CD4-positive, alpha-beta memory T cell (primary cell): ENCODE measurements around the gene SULT6B1. TPM values are rescaled to one million over a fixed set of nuclear protein-coding genes. Genes with fewer than 3 reads are reported as not detected.

Experiments
- CTCF ChIA-PET: fragments of 350-600 bp; sonication (Branson Sonifier 250); formaldehyde crosslinking; loops from one replicate; lab custom pipeline; 2021; ENCODE audit warnings: inconsistent platforms; ENCODE audit not compliant: partially characterized antibody; lab: Charles Lee
- POLR2A ChIA-PET: fragments of 350-600 bp; sonication (Branson Sonifier 250); formaldehyde crosslinking; loops from one replicate; lab custom pipeline; 2021; ENCODE audit not compliant: partially characterized antibody; lab: Charles Lee
- DNase-seq, 5 donors: peaks; one replicate each; pipeline versions ENCODE4 v3.0.0 to v3.0.0-alpha.2; 2020 to 2022; ENCODE audit warnings: mixed read lengths in 1 of 5
- H3K27ac ChIP-seq: one replicate; pipeline ENCODE4 v1.7.0; 2013; ENCODE audit warnings: low read depth, low read length
- H3K27me3 ChIP-seq: 2 replicates; pipeline ENCODE4 v1.7.0; 2013; ENCODE audit warnings: mild to moderate bottlenecking, low read length, moderate library complexity; ENCODE audit not compliant: insufficient read depth
- H3K36me3 ChIP-seq: 2 replicates; pipeline ENCODE4 v1.7.0; 2013; ENCODE audit warnings: mild to moderate bottlenecking, low read length, moderate library complexity; ENCODE audit not compliant: insufficient read depth
- H3K4me1 ChIP-seq: 2 replicates; pipeline ENCODE4 v1.7.0; 2013; ENCODE audit warnings: mild to moderate bottlenecking, low read length, moderate library complexity; ENCODE audit not compliant: insufficient read depth
- H3K4me3 ChIP-seq, 2 donors: one replicate each; pipeline ENCODE4 v1.7.0; 2013; ENCODE audit warnings: low read length in 2 of 2, mild to moderate bottlenecking in 1 of 2
- H3K9me3 ChIP-seq, 2 donors: one replicate each; pipeline ENCODE4 v1.7.0; 2013; ENCODE audit warnings: low read length in 2 of 2, control low read depth in 1 of 2; ENCODE audit not compliant: control insufficient read depth in 1 of 2
- H3K27ac Mint-ChIP-seq, 7 donors: one replicate each; pipeline ENCODE4 v1.8.0; 2020 to 2021; ENCODE audit warnings: mixed read lengths in 7 of 7, mild to moderate bottlenecking in 6 of 7, inconsistent platforms in 3 of 7, moderate library complexity in 3 of 7
- H3K27me3 Mint-ChIP-seq, 2 donors: one replicate each; pipeline ENCODE4 v1.8.0; 2020 to 2021; ENCODE audit warnings: mixed read lengths in 2 of 2
- H3K36me3 Mint-ChIP-seq, 2 donors: one replicate each; pipeline ENCODE4 v1.8.0; 2020 to 2021; ENCODE audit warnings: mixed read lengths in 2 of 2, inconsistent platforms in 1 of 2, mild to moderate bottlenecking in 1 of 2
- H3K4me1 Mint-ChIP-seq, 4 donors: one replicate each; pipeline ENCODE4 v1.8.0; 2020 to 2021; ENCODE audit warnings: mixed read lengths in 4 of 4, mild to moderate bottlenecking in 1 of 4
- H3K4me3 Mint-ChIP-seq, 8 donors: one replicate each; pipeline ENCODE4 v1.8.0; 2020 to 2021; ENCODE audit warnings: mixed read lengths in 8 of 8, mild to moderate bottlenecking in 7 of 8, moderate library complexity in 6 of 8, inconsistent platforms in 3 of 8
- H3K9me3 Mint-ChIP-seq, 8 donors: one replicate each; pipeline ENCODE4 v1.8.0; 2020 to 2021; ENCODE audit warnings: mixed read lengths in 8 of 8, mild to moderate bottlenecking in 5 of 8, inconsistent platforms in 3 of 8, moderate library complexity in 1 of 8
- intact Hi-C: fragments of 100-400 bp; cut with micrococcal nuclease; formaldehyde crosslinking; loops from one replicate; pipeline ENCODE4 v1.15.1; 2023
- polyA plus RNA-seq, 2 donors: library from polyadenylated mRNA; unstranded; fragments of 300-500 nt; fragmentation: Illumina TruSeq; gene quantifications; one replicate each; pipeline ENCODE4 v1.2.3, GENCODE V29; 2021
- total RNA-seq, 2 experiments: library from RNA; stranded (reverse); gene quantifications; one replicate each; pipeline ENCODE4 v1.2.3, GENCODE V29; 2021

The SULT6B1 gene
- total and polyA plus RNA-seq, 4 experiments from 2014 or later: not detected

GRCh38 chr2:37189452-37190153 is 1.1 kb upstream of the SULT6B1 start:
- Mint-ChIP-seq H3K9me3 (no peaks in the 10 kb centered on the region), H3K27me3 (peaks cover 7 to 9% of the 10 kb centered on the region in 2 donors), H3K36me3 (no peaks in the 10 kb centered on the region), H3K27ac (no peak overlapping the region), H3K4me3 (no peak overlapping the region), H3K4me1 (no peaks in the 10 kb centered on the region)
- ChIA-PET CTCF (interaction anchor here (0.9 to 1.6 kb wide), 2 partner anchors 8 to 21 kb away, joined by 3 read pairs; no protein-coding TSS in a partner anchor), POLR2A (no interaction called here)
- intact Hi-C loops: no loop called here
- Histone ChIP-seq H3K4me3 (no peak overlapping the region), H3K4me1 (no peaks in the 10 kb centered on the region), H3K9me3 (no peaks in the 10 kb centered on the region), H3K27me3 (no peaks in the 10 kb centered on the region), H3K27ac (no peak overlapping the region), H3K36me3 (no peaks in the 10 kb centered on the region)
- DNase-seq: no peak

DNA sequence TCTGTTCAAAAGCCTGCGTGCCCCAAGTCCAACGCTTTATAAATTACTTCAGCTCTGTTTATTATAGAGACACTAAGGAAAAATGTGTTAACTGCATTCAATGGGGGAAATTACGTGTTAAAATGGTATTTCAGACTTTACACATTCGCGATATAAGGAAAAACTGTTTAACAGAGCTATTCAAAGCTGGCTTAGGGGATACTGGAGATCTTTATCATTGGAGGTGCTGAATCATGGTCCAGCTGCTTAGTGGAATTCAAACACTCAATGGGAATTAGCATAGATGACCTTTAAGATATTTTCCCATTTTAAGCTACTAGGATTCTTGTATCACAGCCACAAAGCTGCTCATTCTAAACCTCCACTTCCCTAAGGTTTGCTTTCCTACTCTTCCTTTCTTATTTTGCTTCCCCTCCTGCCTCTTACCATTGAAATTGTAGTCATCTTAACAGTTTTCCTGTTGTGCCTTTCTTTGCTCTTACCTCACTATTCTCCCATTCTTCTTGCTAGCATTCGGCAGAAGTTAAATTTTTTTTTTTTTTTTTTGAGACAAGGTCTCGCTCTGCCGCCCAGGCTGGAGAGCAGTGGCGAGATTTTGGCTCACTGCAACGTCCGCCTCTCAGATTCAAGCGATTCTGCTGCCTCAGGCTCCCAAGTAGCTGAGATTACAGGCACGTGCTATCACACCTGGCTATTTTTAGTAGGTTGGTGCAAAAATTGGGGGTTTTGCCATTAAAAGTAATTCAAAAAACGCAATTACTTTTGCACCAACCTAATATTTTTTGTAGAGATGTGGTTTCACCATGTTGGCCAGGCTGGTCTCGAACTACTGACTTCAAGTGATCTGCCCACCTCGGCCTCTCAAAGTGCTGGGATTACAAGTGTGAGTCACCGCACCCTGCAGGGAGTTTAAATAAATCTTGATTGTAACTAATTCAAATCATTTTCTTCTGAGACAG is 6.5 kb downstream of the SULT6B1 start:
- no peaks in the 10 kb centered on the region for H3K4me1 Mint-ChIP-seq

GRCh38 chr2:37180640-37181039 is 7.8 kb downstream of the SULT6B1 start:
- H3K4me1 Mint-ChIP-seq: no peaks in the 10 kb centered on the region
- Histone ChIP-seq H3K9me3 (no peaks in the 10 kb centered on the region), H3K4me3 (no peak overlapping the region), H3K27ac (no peak overlapping the region), H3K27me3 (peaks cover 5% of the 10 kb centered on the region), H3K36me3 (no peaks in the 10 kb centered on the region), H3K4me1 (no peaks in the 10 kb centered on the region)
- ChIA-PET POLR2A (no interaction called here), CTCF (interaction anchor here (1.1 to 1.9 kb wide), 2 partner anchors 12 to 697 kb away, joined by 3 to 4 read pairs; no protein-coding TSS in a partner anchor)
- H3K9me3 Mint-ChIP-seq: no peaks in the 10 kb centered on the region
- no peak overlapping the region for H3K27ac Mint-ChIP-seq
- DNase-seq: no peak
- intact Hi-C loops: no loop called here
- peaks cover 3 to 9% of the 10 kb centered on the region in 2 donors for H3K27me3 Mint-ChIP-seq
- H3K36me3 Mint-ChIP-seq: no peaks in the 10 kb centered on the region
- H3K4me3 Mint-ChIP-seq: no peak overlapping the region

More for the DNA sequence above, 6.5 kb downstream of the SULT6B1 start:
- Histone ChIP-seq H3K9me3 (no peaks in the 10 kb centered on the region), H3K4me1 (no peaks in the 10 kb centered on the region), H3K27ac (no peak overlapping the region), H3K4me3 (no peak overlapping the region), H3K36me3 (no peaks in the 10 kb centered on the region), H3K27me3 (peaks cover 5% of the 10 kb centered on the region)
- DNase-seq: no peak
- intact Hi-C loops: no loop called here
- Mint-ChIP-seq H3K9me3 (no peaks in the 10 kb centered on the region), H3K27me3 (peaks cover 11 to 14% of the 10 kb centered on the region in 2 donors), H3K36me3 (no peaks in the 10 kb centered on the region), H3K4me3 (peak overlapping the region in 1 of 8 donors; percentile 17), H3K27ac (no peak overlapping the region)
- ChIA-PET CTCF (interaction anchor here (0.6 to 1.9 kb wide), 3 partner anchors 9 to 13 kb away, joined by 3 to 4 read pairs (median 4); no protein-coding TSS in a partner anchor), POLR2A (interaction anchor here (1.0 kb wide), 1 partner anchor 9 kb away, joined by 3 read pairs; no protein-coding TSS in a partner anchor)

DNA sequence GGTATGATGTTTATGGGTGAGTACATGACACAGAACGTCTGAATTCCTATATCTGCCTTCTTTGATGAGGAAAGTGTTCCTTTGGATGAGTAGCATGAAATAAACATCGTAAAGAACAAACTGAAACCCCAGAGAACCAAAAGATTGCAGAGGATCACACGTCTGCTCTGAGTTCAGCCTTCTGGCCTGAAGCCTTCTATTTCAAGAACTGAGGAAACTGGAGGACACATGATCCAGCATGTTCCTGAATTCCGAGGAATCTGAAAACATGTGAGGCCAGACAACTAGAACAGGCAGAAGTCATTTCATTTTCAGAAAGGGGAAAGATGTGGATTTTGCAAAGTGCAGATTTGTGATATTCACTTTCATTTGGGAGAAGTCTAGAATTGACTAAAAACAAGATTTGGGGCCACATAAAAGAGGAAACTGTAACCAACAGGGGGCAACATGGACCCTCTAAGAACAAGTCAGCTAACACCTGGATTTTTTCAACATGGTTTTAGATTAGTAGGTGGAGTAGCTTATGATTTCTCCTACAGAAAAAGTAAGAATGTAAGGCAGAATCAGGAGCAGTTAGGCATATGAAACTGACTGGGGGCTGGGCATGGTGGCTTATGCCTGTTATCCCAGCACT is 8.3 kb downstream of the SULT6B1 start:
- Mint-ChIP-seq H3K4me1 (no peaks in the 10 kb centered on the region), H3K9me3 (no peaks in the 10 kb centered on the region), H3K27me3 (peaks cover 3 to 9% of the 10 kb centered on the region in 2 donors), H3K4me3 (no peak overlapping the region), H3K27ac (no peak overlapping the region), H3K36me3 (no peaks in the 10 kb centered on the region)
- Histone ChIP-seq H3K4me1 (no peaks in the 10 kb centered on the region), H3K9me3 (no peaks in the 10 kb centered on the region), H3K27me3 (peaks cover 5% of the 10 kb centered on the region), H3K36me3 (no peaks in the 10 kb centered on the region), H3K27ac (no peak overlapping the region), H3K4me3 (no peak overlapping the region)
- ChIA-PET POLR2A (no interaction called here), CTCF (interaction anchor here (1.1 kb wide), 1 partner anchor 697 kb away, joined by 3 read pairs; no protein-coding TSS in a partner anchor)
- intact Hi-C loops: no loop called here
- no peak for DNase-seq

GRCh38 chr2:37173741-37174140 is 14.7 kb downstream of the SULT6B1 start:
- H3K9me3 Mint-ChIP-seq: no peaks in the 10 kb centered on the region
- no peak overlapping the region for H3K4me3 Mint-ChIP-seq
- H3K27me3 Mint-ChIP-seq: no peaks in the 10 kb centered on the region
- Histone ChIP-seq H3K27ac (no peak overlapping the region), H3K4me3 (no peak overlapping the region), H3K27me3 (no peaks in the 10 kb centered on the region), H3K9me3 (no peaks in the 10 kb centered on the region), H3K4me1 (no peaks in the 10 kb centered on the region), H3K36me3 (no peaks in the 10 kb centered on the region)
- no peaks in the 10 kb centered on the region for H3K36me3 Mint-ChIP-seq
- intact Hi-C loops: no loop called here
- DNase-seq: no peak
- H3K27ac Mint-ChIP-seq: no peak overlapping the region
- CTCF ChIA-PET: no interaction called here
- POLR2A ChIA-PET: no interaction called here
- no peaks in the 10 kb centered on the region for H3K4me1 Mint-ChIP-seq

GRCh38 chr2:37171624-37171950 is 16.9 kb downstream of the SULT6B1 start:
- ChIA-PET POLR2A (no interaction called here), CTCF (interaction anchor here (0.7 to 1.0 kb wide), 2 partner anchors 10 to 706 kb away, joined by 3 to 5 read pairs; no protein-coding TSS in a partner anchor)
- no peaks in the 10 kb centered on the region for H3K4me1 ChIP-seq
- Mint-ChIP-seq H3K9me3 (peaks cover 0 to under 1% (median 0%) of the 10 kb centered on the region in 8 donors), H3K4me1 (no peaks in the 10 kb centered on the region), H3K4me3 (no peak overlapping the region), H3K27me3 (no peaks in the 10 kb centered on the region), H3K36me3 (no peaks in the 10 kb centered on the region), H3K27ac (no peak overlapping the region)
- DNase-seq: no peak
- no peaks in the 10 kb centered on the region for H3K9me3 ChIP-seq
- H3K4me3 ChIP-seq: no peak overlapping the region
- no peaks in the 10 kb centered on the region for H3K36me3 ChIP-seq
- intact Hi-C loops: no loop called here
- no peak overlapping the region for H3K27ac ChIP-seq
- no peaks in the 10 kb centered on the region for H3K27me3 ChIP-seq
